ENCODE data around the gene MAGEA8.
"Not testable (repeated sequence)": the region's sequence is repeated elsewhere in the genome, so short reads cannot be mapped to it uniquely, and the experiment has no call there.

MAGEA8 gene, protein sequence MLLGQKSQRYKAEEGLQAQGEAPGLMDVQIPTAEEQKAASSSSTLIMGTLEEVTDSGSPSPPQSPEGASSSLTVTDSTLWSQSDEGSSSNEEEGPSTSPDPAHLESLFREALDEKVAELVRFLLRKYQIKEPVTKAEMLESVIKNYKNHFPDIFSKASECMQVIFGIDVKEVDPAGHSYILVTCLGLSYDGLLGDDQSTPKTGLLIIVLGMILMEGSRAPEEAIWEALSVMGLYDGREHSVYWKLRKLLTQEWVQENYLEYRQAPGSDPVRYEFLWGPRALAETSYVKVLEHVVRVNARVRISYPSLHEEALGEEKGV

DNA sequence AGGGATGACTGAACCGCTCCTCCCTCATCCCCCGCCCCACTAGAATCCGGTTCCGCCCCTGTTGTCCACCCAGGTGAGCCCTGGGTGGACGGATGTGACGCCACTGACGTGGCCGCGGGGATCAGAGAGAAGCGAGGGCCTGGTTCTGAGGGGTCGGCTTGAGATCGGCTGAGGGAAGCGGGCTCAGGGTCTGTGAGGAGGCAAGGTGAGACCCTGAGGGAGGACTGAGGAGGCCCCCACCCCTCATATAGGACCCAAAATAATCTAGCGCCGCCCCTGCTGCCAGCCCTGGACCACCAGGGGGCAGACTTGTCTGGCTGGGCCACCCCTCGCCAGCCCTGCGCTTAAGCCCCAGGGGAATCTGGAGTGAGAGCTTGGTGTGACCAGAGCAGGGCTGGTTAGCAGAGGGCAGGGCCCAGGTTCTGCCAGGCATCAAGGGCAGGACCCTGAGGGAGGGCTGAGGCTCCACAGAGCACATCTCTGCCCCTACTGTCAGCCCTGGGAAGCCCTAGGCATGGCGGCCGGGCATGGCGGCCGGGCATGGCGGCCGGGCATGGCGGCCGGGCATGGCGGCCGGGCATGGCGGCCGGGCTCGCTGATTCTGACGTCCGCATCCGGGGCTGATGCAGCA lies at the start of gene MAGEA8:
Gene MAGEA8, plus strand, starts transcription at position 103 of the 631 bp plus-strand sequence. CDS start 3,090 bp downstream, outside the sequence.
- Histone ChIP-seq H3K4me3 (no peak within 1 kb of the TSS), H3K4me1 (no peaks in the 10 kb centered on the region), H3K9me3 (no peaks in the 10 kb centered on the region), H3K27me3 (ENCODE audit: low read depth) (peaks cover 15% of the 10 kb centered on the region), H3K36me3 (replicated peaks) (no peaks in the 10 kb centered on the region)
- DNase-seq (ENCODE audit: low spot score in 2 of 2) = peak in 1 of 2 experiments; percentile 52
- in situ Hi-C loops (cut with MboI; ENCODE audit: low sequenced_read_pairs) = no loop called here

DNA sequence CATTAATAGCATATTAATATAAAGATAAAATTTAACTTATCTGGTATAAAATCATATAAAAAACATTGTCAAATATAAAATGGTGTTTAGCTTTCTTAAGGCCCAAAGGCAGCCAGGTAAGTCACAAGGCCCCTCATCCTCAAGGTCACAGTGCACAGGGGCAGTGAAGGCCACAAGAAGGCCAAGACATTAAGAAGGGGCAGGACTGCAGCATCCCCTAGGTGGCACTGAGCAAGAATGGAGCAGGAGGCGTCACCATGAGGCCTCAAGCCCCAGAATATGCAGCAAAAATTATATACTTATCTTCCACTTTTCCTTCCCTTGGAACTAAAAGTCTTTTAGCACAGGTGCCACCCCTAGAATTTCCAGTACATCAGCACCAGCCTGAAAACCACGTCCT lies 49.5 kb upstream of the MAGEA8 start:
- H3K4me1 ChIP-seq = no peaks in the 10 kb centered on the region
- no peaks in the 10 kb centered on the region for H3K9me3 ChIP-seq
- DNase-seq (ENCODE audit: low spot score in 2 of 2) = no peak
- in situ Hi-C loops (cut with MboI; ENCODE audit: low sequenced_read_pairs) = no loop called here
- H3K36me3 ChIP-seq (replicated peaks) = no peaks in the 10 kb centered on the region
- peaks cover 4% of the 10 kb centered on the region; the same call in 1 of the 2 replicates for H3K27me3 ChIP-seq (ENCODE audit: low read depth)
- no peak overlapping the region for H3K4me3 ChIP-seq

DNA sequence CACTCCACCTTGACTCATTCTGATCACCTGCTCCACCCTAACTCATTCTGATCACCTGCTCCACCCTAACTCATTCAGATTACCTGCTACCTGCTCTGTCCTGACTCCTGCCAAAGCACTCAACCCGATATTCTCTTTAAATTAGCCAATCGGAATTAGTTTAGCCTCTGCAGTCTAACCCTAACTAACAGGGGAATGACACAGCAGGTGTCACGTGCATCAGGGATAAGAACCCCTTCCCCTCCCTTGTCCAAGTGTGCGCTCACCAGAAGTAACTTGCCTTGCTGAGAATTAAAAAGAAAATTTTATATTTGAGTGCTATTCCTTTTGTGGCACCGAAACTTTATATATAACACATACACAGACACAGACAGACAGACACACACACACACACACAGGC lies 44.3 kb upstream of the MAGEA8 start:
- H3K36me3 ChIP-seq (replicated peaks); DNase-seq (ENCODE audit: low spot score in 2 of 2); in situ Hi-C loops (cut with MboI; ENCODE audit: low sequenced_read_pairs); H3K27me3 ChIP-seq (ENCODE audit: low read depth); H3K9me3 ChIP-seq; H3K4me1 ChIP-seq; H3K4me3 ChIP-seq: not testable (repeated sequence)

DNA sequence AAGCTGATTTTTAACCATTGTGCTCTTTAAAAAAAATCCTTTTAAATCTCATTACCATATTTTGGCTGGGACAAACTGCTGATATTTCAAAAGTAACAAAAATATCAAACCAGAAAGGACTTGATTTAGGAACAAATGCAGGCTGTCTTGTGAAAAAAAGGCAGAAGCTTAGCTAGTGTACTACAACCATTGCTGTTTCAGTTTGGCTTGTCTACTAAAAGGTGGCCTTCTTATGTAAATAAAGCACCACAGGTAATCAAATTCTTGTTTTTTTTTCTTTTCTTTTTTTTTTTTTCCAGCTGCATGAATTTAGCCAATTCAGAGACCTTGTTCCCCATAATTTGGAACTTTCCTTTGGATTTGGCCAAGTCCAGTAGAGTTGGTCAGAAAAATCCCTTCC lies 43.8 kb upstream of the MAGEA8 start:
- Histone ChIP-seq H3K9me3 (no peaks in the 10 kb centered on the region; the same call in 1 of the 2 replicates), H3K4me3 (no peak overlapping the region), H3K36me3 (replicated peaks) (no peaks in the 10 kb centered on the region), H3K4me1 (no peaks in the 10 kb centered on the region), H3K27me3 (ENCODE audit: low read depth) (0 out of 2 replicates have a peak, but pooled peaks cover 2% of the 10 kb centered on the region)
- in situ Hi-C loops (cut with MboI; ENCODE audit: low sequenced_read_pairs) = no loop called here
- DNase-seq (ENCODE audit: low spot score in 2 of 2) = no peak

DNA sequence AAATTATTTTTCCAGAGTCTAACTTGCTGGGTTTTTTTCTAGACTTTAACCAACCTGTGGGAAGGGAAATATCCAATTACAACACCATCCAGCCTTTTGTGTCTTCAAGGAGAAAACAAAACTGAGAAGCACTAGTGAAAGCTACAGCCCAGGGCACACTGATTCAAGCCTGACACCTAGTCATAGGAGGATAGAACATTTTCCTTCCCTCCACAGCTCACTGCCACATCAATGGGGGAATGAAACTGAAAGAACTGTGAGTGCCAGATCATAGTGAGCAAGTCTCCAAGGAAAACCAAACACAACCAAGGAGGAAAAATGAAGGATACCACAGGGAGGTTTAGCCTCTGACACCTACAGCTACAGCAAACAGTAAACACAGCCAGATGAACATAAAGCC lies 43.3 kb upstream of the MAGEA8 start:
- in situ Hi-C loops (cut with MboI; ENCODE audit: low sequenced_read_pairs) = no loop called here
- Histone ChIP-seq H3K9me3 (no peaks in the 10 kb centered on the region; the same call in 1 of the 2 replicates), H3K27me3 (ENCODE audit: low read depth) (0 out of 2 replicates have a peak, but pooled peaks cover 2% of the 10 kb centered on the region), H3K36me3 (replicated peaks) (no peaks in the 10 kb centered on the region), H3K4me3 (no peak overlapping the region), H3K4me1 (no peaks in the 10 kb centered on the region)
- DNase-seq (ENCODE audit: low spot score in 2 of 2) = no peak

DNA sequence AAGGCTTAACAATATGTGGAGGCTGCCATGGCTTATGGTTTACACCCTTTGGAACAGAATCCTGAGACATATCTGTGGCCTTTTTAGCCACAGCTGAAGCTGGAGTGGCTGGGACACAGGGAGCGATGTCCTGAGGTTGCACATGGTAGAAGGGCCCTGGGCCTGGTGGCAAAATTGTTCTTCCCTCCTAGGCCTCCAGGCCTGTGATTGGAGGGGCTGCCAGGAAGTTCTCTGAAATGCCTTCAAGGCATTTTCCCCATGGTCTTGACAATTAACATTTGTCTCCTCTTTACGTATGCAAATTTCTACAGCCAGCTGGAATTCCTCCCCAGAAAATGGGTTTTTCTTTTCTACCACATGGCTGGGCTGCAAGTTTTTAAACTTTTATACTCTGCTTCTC lies 39.1 kb upstream of the MAGEA8 start:
- no peak for DNase-seq (ENCODE audit: low spot score in 2 of 2)
- Histone ChIP-seq H3K27me3 (ENCODE audit: low read depth) (0 out of 2 replicates have a peak, but pooled peaks cover 2% of the 10 kb centered on the region), H3K36me3 (replicated peaks) (no peaks in the 10 kb centered on the region), H3K4me3 (no peak overlapping the region), H3K4me1 (no peaks in the 10 kb centered on the region), H3K9me3 (no peaks in the 10 kb centered on the region; the same call in 1 of the 2 replicates)
- in situ Hi-C loops (cut with MboI; ENCODE audit: low sequenced_read_pairs) = no loop called here

DNA sequence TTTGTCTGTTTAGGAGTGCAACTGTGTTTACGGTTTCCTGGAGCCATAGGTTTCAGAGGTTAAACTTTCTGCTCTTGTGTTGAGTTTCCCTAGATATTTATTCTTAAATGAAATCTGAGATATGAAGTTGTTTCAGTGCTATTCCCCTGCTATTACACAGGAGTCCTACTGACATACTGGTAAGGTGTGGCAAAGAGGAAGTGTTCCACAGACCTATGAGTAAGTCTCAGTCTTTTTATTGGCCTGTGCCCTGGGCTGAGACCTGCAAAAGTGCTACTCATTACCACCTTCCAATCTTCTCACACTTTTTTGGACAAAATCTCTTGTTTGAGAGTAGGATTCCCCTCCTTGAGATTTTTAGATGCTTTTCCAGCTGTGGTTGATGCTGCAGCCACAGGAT lies 35.6 kb upstream of the MAGEA8 start:
- Histone ChIP-seq H3K36me3 (replicated peaks) (no peaks in the 10 kb centered on the region), H3K4me1 (no peaks in the 10 kb centered on the region), H3K4me3 (no peak overlapping the region), H3K9me3 (no peaks in the 10 kb centered on the region; the same call in 1 of the 2 replicates), H3K27me3 (ENCODE audit: low read depth) (no peaks in the 10 kb centered on the region)
- no peak for DNase-seq (ENCODE audit: low spot score in 2 of 2)
- in situ Hi-C loops (cut with MboI; ENCODE audit: low sequenced_read_pairs) = no loop called here

DNA sequence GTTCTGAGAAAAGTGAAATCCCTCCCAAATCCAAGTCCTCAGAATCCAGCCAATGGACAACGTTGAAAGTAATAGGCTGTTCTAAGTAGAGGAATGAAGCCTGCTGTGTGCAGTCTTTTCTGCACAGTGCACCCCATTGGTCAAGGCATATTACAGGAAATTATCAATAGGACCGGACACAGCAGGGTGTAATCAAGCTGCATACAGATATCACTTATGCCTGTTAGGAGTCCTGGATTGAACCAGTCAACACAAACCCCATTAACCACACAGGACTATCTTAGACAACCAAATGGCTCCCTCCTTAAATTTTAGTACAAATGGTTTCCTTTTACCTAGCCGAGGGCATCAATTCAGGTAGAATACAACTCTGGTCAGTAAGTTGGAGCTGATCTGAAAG lies 34.2 kb upstream of the MAGEA8 start:
- no peak for DNase-seq (ENCODE audit: low spot score in 2 of 2)
- H3K36me3 ChIP-seq (replicated peaks) = no peaks in the 10 kb centered on the region
- H3K9me3 ChIP-seq = no peaks in the 10 kb centered on the region; the same call in 1 of the 2 replicates
- H3K27me3 ChIP-seq (ENCODE audit: low read depth) = no peaks in the 10 kb centered on the region
- no peaks in the 10 kb centered on the region for H3K4me1 ChIP-seq
- no peak overlapping the region for H3K4me3 ChIP-seq
- in situ Hi-C loops (cut with MboI; ENCODE audit: low sequenced_read_pairs) = no loop called here

DNA sequence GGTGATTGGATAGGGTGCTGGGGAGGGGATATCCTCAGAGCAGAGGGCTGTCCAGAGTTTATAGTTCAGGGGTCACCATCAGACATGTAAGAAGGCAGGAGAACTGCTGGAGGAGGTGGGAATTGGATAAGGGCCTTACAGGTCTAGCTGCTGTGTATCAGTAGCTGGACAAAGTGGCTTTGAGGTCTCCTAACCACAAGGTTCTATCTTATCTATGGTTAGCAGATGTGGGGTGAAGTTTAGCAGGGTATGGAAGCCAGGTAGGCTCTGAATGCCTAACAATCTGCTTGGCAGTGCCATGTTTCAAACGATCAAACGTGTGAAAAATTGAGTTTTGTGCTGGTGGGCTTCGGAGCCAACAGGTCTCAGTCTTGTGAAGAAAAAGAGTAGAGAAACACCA lies 32.1 kb upstream of the MAGEA8 start:
- H3K36me3 ChIP-seq (replicated peaks) = no peaks in the 10 kb centered on the region
- DNase-seq (ENCODE audit: low spot score in 2 of 2) = no peak
- 0 out of 2 replicates have a peak, but pooled peaks cover 5% of the 10 kb centered on the region for H3K27me3 ChIP-seq (ENCODE audit: low read depth)
- in situ Hi-C loops (cut with MboI; ENCODE audit: low sequenced_read_pairs) = no loop called here
- no peaks in the 10 kb centered on the region for H3K9me3 ChIP-seq
- H3K4me1 ChIP-seq = no peaks in the 10 kb centered on the region
- no peak overlapping the region for H3K4me3 ChIP-seq

DNA sequence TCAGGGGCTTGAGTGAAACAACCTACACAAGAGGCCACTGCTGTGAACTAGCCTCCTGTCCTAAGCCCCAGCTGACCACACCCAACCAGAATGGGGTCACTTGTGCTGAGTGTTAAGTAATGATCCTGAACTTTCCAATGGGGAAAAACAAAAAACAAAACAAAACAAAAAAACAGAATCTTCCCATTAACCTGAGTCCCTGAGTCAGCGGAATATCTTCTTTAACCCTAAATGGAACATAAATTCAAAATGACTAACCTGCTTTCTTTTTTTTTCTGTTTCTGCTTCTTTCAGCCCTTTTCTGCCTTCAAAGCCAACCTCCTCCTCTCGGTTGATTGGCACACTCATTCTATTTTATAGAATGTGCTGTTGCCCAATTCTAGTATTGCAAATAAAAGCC lies 31.2 kb upstream of the MAGEA8 start:
- DNase-seq (ENCODE audit: low spot score in 2 of 2) = no peak
- Histone ChIP-seq H3K4me3 (no peak overlapping the region), H3K36me3 (replicated peaks) (no peaks in the 10 kb centered on the region), H3K4me1 (no peaks in the 10 kb centered on the region), H3K9me3 (no peaks in the 10 kb centered on the region), H3K27me3 (ENCODE audit: low read depth) (peaks cover 5% of the 10 kb centered on the region; the same call in 1 of the 2 replicates)
- in situ Hi-C loops (cut with MboI; ENCODE audit: low sequenced_read_pairs) = no loop called here

DNA sequence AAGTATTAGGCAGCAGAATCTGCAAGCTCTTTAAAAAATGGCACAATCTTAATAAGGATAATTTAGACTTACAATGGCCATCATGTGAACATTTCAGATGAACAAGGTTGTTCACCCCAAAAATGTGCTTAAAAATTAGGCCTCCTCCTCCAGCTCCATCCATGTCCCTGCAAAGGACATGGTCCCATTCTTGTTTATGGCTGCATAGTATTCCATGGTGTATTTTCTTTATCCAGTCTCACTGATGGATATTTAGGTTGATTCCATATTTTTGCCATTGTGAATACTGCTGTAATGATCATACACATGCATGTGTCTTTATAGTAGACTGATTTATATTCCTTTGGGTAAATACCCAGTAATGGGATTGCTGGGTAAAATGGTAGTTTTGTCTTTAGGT lies 29.1 kb upstream of the MAGEA8 start:
- H3K4me3 ChIP-seq = no peak overlapping the region
- in situ Hi-C loops (cut with MboI; ENCODE audit: low sequenced_read_pairs) = no loop called here
- no peaks in the 10 kb centered on the region for H3K4me1 ChIP-seq
- H3K9me3 ChIP-seq = no peaks in the 10 kb centered on the region
- DNase-seq (ENCODE audit: low spot score in 2 of 2) = no peak
- peaks cover 10% of the 10 kb centered on the region; the same call in 1 of the 2 replicates for H3K27me3 ChIP-seq (ENCODE audit: low read depth)
- H3K36me3 ChIP-seq (replicated peaks) = no peaks in the 10 kb centered on the region

DNA sequence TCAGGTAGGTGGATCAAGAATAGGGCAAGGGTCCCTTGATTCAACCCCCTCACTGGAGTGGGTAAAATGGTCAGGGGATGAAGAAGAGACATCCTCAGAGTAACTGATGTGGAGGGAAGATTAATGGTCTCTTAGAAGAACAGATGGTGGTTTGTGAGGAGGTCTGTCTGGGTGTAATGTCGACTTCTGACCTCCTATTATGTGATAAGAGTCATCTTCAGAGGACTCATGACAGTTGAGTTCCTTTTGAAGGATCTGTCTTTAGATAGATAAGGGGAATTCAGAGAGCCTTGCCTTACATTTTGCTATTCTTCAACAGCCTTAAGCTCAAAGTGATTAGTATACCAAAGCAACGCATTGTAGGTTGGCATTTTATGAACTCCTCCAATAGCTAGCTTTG lies 27.1 kb upstream of the MAGEA8 start:
- no peaks in the 10 kb centered on the region for H3K9me3 ChIP-seq
- no peaks in the 10 kb centered on the region for H3K4me1 ChIP-seq
- no peaks in the 10 kb centered on the region for H3K36me3 ChIP-seq (replicated peaks)
- peaks cover 10% of the 10 kb centered on the region; the same call in 1 of the 2 replicates for H3K27me3 ChIP-seq (ENCODE audit: low read depth)
- no peak for DNase-seq (ENCODE audit: low spot score in 2 of 2)
- no peak overlapping the region for H3K4me3 ChIP-seq
- in situ Hi-C loops (cut with MboI; ENCODE audit: low sequenced_read_pairs) = no loop called here

DNA sequence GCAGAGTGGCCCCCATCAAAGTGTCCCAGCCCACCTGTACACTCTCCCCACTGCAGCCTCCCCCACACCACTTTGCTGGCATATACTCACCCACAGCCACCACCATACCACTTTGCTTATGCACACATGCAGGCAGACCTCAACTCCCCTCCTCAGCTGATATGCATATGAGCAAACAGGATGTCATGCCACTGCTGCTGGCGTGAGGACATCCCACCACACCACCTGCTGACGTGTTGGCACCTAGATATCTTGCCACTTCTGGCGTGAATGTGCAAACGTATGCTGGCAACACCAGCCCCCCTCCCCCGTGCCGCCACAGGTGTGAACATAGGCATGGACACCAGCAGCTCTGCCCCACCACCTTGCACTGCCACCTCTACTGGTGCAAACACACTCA lies 22.4 kb upstream of the MAGEA8 start:
- in situ Hi-C loops (cut with MboI; ENCODE audit: low sequenced_read_pairs) = no loop called here
- H3K27me3 ChIP-seq (ENCODE audit: low read depth) = peaks cover 6% of the 10 kb centered on the region; the same call in 1 of the 2 replicates
- H3K9me3 ChIP-seq = no peaks in the 10 kb centered on the region
- no peak overlapping the region for H3K4me3 ChIP-seq
- no peak for DNase-seq (ENCODE audit: low spot score in 2 of 2)
- no peaks in the 10 kb centered on the region for H3K36me3 ChIP-seq (replicated peaks)
- no peaks in the 10 kb centered on the region for H3K4me1 ChIP-seq

DNA sequence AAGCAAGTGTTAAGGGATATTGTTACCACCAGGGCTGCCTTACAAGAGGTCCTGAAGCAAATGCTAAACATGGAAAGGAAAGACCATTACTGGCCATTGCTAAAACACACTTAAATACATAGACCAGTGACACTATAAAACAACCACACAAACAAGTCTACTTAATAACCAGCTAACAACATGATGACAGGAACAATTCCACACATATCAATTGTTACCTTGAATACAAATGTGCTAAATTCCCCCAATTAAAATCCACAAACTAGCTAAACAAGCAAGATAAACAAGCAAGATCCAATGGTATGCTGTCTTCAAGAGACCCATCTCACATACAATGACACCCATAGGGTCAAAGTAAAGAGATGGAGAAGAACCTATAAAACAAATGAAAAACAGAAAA lies 20.5 kb upstream of the MAGEA8 start:
- no peaks in the 10 kb centered on the region for H3K36me3 ChIP-seq (replicated peaks)
- no peaks in the 10 kb centered on the region for H3K9me3 ChIP-seq
- H3K4me3 ChIP-seq = no peak overlapping the region
- in situ Hi-C loops (cut with MboI; ENCODE audit: low sequenced_read_pairs) = no loop called here
- peaks cover under 1% of the 10 kb centered on the region; the same call in 1 of the 2 replicates for H3K27me3 ChIP-seq (ENCODE audit: low read depth)
- H3K4me1 ChIP-seq = no peaks in the 10 kb centered on the region
- DNase-seq (ENCODE audit: low spot score in 2 of 2) = no peak

Measured in HAP-1 (cell line).